ENCODE data around the gene INSM1.

DNA sequence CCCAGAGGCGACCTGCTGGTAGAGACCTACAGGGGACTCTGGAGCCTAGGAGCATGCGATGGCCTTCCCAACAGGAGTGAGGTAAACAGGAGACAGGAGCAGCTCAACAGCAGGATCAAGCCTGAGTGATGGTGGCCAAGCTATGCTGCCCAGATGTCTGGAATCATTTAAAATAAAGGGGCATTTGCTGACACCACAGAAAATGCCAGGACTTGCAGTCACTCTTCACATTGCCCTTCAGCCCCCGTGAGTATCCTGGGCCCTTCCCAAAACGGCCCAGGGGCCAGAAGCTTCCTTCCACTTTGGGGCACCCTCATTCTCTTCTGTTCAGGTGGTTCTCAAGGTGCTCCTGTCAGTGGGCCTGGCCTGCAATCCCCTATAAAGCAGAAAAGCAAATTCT lies 23.2 kb downstream of the INSM1 start:
- TF ChIP-seq YY1 (IDR thresholded peaks at IDR 0.05; ENCODE audit: extremely low read depth, insufficient replicate concordance, low read depth, low read length): no peak
- no peak for TF ChIP-seq CTCF (IDR thresholded peaks at IDR 0.05 in 2 of 3, conservative IDR thresholded peaks at IDR 0.05 in 1 of 3; ENCODE audit: borderline replicate concordance in 1 of 3, insufficient read depth in 1 of 3, low read depth in 2 of 3, low read length in 2 of 3)
- no peak for TF ChIP-seq POLR2AphosphoS5 (IDR thresholded peaks at IDR 0.05; ENCODE audit: low read depth, low read length)
- TF ChIP-seq SP1 (IDR thresholded peaks at IDR 0.05; ENCODE audit: low read depth): no peak
- no peak for TF ChIP-seq EZH2 (IDR thresholded peaks at IDR 0.05)
- TF ChIP-seq RAD21 (IDR thresholded peaks at IDR 0.05; ENCODE audit: low read depth): no peak
- no peak for TF ChIP-seq EZH2phosphoT487 (IDR thresholded peaks at IDR 0.05; ENCODE audit: borderline replicate concordance)
- no peak for TF ChIP-seq POLR2A (IDR thresholded peaks at IDR 0.05; ENCODE audit: borderline replicate concordance, extremely low read depth, insufficient read depth, insufficient read length)
- TF ChIP-seq ATF3 (IDR thresholded peaks at IDR 0.05): no peak
- TF ChIP-seq, protein P1, sequence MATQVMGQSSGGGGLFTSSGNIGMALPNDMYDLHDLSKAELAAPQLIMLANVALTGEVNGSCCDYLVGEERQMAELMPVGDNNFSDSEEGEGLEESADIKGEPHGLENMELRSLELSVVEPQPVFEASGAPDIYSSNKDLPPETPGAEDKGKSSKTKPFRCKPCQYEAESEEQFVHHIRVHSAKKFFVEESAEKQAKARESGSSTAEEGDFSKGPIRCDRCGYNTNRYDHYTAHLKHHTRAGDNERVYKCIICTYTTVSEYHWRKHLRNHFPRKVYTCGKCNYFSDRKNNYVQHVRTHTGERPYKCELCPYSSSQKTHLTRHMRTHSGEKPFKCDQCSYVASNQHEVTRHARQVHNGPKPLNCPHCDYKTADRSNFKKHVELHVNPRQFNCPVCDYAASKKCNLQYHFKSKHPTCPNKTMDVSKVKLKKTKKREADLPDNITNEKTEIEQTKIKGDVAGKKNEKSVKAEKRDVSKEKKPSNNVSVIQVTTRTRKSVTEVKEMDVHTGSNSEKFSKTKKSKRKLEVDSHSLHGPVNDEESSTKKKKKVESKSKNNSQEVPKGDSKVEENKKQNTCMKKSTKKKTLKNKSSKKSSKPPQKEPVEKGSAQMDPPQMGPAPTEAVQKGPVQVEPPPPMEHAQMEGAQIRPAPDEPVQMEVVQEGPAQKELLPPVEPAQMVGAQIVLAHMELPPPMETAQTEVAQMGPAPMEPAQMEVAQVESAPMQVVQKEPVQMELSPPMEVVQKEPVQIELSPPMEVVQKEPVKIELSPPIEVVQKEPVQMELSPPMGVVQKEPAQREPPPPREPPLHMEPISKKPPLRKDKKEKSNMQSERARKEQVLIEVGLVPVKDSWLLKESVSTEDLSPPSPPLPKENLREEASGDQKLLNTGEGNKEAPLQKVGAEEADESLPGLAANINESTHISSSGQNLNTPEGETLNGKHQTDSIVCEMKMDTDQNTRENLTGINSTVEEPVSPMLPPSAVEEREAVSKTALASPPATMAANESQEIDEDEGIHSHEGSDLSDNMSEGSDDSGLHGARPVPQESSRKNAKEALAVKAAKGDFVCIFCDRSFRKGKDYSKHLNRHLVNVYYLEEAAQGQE (IDR thresholded peaks at IDR 0.05; ENCODE audit: low read depth): no peak
- TF ChIP-seq ZFX (IDR thresholded peaks at IDR 0.05): no peak
- no peak for TF ChIP-seq SIN3A (IDR thresholded peaks at IDR 0.05; ENCODE audit: low read depth)
